HepG2 (cell line): ENCODE data around the gene PPIL6. TPM values are rescaled to one million over a fixed set of nuclear protein-coding genes. Genes with fewer than 3 reads are reported as not detected.

ENCODE experiments used
- ARID5B ChIP-seq: IDR thresholded peaks from 2 replicates; pipeline ENCODE4 v1.4.0; 2020; ENCODE audit warnings: mild to moderate bottlenecking, missing genetic modification reagents
- CAMTA2 ChIP-seq: sonication (generic); formaldehyde crosslinking; IDR thresholded peaks from 2 replicates; pipeline ENCODE4 v1.4.0; 2020; ENCODE audit warnings: mild to moderate bottlenecking, missing genetic modification reagents, borderline replicate concordance
- EHMT2 ChIP-seq: fragments of 200-600 bp; sonication (generic); IDR thresholded peaks from 2 replicates; pipeline ENCODE4 v1.7.0; 2017; ENCODE audit warnings: antibody characterized with exemption, low read depth, low read length, borderline replicate concordance
- FOXC1 ChIP-seq: sonication (generic); formaldehyde crosslinking; IDR thresholded peaks from 2 replicates; pipeline ENCODE4 v1.8.0; 2022; ENCODE audit warnings: mild to moderate bottlenecking, missing genetic modification reagents, borderline replicate concordance
- GTF2F1 ChIP-seq: fragments of 150-350 bp; IDR thresholded peaks from 2 replicates; pipeline ENCODE4 v1.6.1; 2014; ENCODE audit warnings: low read length
- KAT7 ChIP-seq: IDR thresholded peaks from 2 replicates; pipeline ENCODE4 v1.6.1; 2018; ENCODE audit warnings: borderline replicate concordance, missing compliant biosample characterization
- KDM5B ChIP-seq: sonication (generic); formaldehyde crosslinking; IDR thresholded peaks from 2 replicates; pipeline ENCODE4 v1.4.0; 2020; ENCODE audit warnings: missing genetic modification reagents, mild to moderate bottlenecking, borderline replicate concordance
- MAFK ChIP-seq, 2 experiments: IDR thresholded peaks in 1 of 2; conservative IDR thresholded peaks in 1 of 2; 2 replicates each; pipeline ENCODE4 v1.6.1; 2011; ENCODE audit warnings: improper control_type of control experiment in 2 of 2, low read length in 2 of 2
- MEIS2 ChIP-seq: sonication (generic); formaldehyde crosslinking; IDR thresholded peaks from 2 replicates; pipeline ENCODE4 v1.9.0; 2021; ENCODE audit warnings: mild to moderate bottlenecking, missing genetic modification reagents
- NPAS2 ChIP-seq: sonication (generic); formaldehyde crosslinking; IDR thresholded peaks from 2 replicates; pipeline ENCODE4 v1.8.0; 2022; ENCODE audit warnings: mild to moderate bottlenecking, missing genetic modification reagents, borderline replicate concordance
- PCBP1 ChIP-seq: fragments of 200-400 bp; formaldehyde crosslinking; IDR thresholded peaks from 2 replicates; pipeline ENCODE4 v1.6.1; 2017; ENCODE audit warnings: mild to moderate bottlenecking, low read depth, low read length, borderline replicate concordance
- PHF5A ChIP-seq: IDR thresholded peaks from one replicate; pipeline ENCODE4 v1.6.1; 2018; ENCODE audit warnings: low read depth, missing genetic modification reagents; ENCODE audit not compliant: unreplicated experiment
- TFDP2 ChIP-seq: sonication (generic); formaldehyde crosslinking; IDR thresholded peaks from 2 replicates; pipeline ENCODE4 v1.4.0; 2020; ENCODE audit warnings: missing genetic modification reagents
- TOPORS ChIP-seq: sonication (generic); formaldehyde crosslinking; IDR thresholded peaks from 2 replicates; pipeline ENCODE4 v1.8.0; 2023; ENCODE audit warnings: mild to moderate bottlenecking, missing genetic modification reagents
- ZFP36L1 ChIP-seq: sonication (generic); formaldehyde crosslinking; IDR thresholded peaks from 2 replicates; pipeline ENCODE4 v1.8.0; 2022; ENCODE audit warnings: mild to moderate bottlenecking, missing genetic modification reagents, moderate library complexity
- ZNF263 ChIP-seq: sonication (generic); formaldehyde crosslinking; IDR thresholded peaks from 2 replicates; pipeline ENCODE4 v1.4.0; 2020; ENCODE audit warnings: missing genetic modification reagents
- ZNF296 ChIP-seq: sonication (generic); formaldehyde crosslinking; conservative IDR thresholded peaks from 2 replicates; pipeline ENCODE4 v1.5.0; 2020; ENCODE audit warnings: mild to moderate bottlenecking, missing genetic modification reagents
- ZNF468 ChIP-seq: sonication (generic); formaldehyde crosslinking; IDR thresholded peaks from 2 replicates; pipeline ENCODE4 v1.8.0; 2022; ENCODE audit warnings: mild to moderate bottlenecking, moderate library complexity, missing genetic modification reagents
- ZNF484 ChIP-seq: sonication (generic); formaldehyde crosslinking; IDR thresholded peaks from 2 replicates; pipeline ENCODE4 v1.5.1; 2020; ENCODE audit warnings: mild to moderate bottlenecking, low read depth, missing genetic modification reagents, borderline replicate concordance
- ZNF768 ChIP-seq: sonication (generic); formaldehyde crosslinking; IDR thresholded peaks from 2 replicates; pipeline ENCODE4 v1.4.0; 2020; ENCODE audit warnings: missing genetic modification reagents
- ZNF781 ChIP-seq: sonication (generic); formaldehyde crosslinking; IDR thresholded peaks from 2 replicates; pipeline ENCODE4 v1.5.1; 2020; ENCODE audit warnings: borderline replicate concordance, mild to moderate bottlenecking, missing genetic modification reagents; ENCODE audit errors: not compliant biosample characterization
- polyA plus RNA-seq, 8 experiments: library from polyadenylated mRNA; depleted of rRNA in 3 of 8; stranded (reverse) in 7 of 8; unstranded in 1 of 8; fragments of >200 nt; fragmentation: Illumina TruSeq in 4 of 8; extraction: Trizol in 4 of 8; gene quantifications; 2 replicates each; pipeline versions ENCODE4 v1.2.1 to v1.2.3, GENCODE V29; 2011 to 2016; ENCODE audit warnings: low read depth in 4 of 8, missing spikeins in 1 of 8, mixed read lengths in 1 of 8; ENCODE audit not compliant: insufficient read depth in 1 of 8
- total RNA-seq, 5 experiments: library from RNA; depleted of rRNA; stranded (reverse); fragments of >200 nt; fragmentation: Illumina TruSeq; extraction: Trizol; gene quantifications; 2 replicates each; pipeline ENCODE4 v1.2.3, GENCODE V29; 2016; ENCODE audit warnings: low read depth in 1 of 5
- TF ChIP-seq, protein P1 (sequence below): IDR thresholded peaks from 2 replicates; pipeline ENCODE4 v1.6.1; 2016; ENCODE audit warnings: missing genetic modification reagents, missing compliant biosample characterization

The PPIL6 gene
- total and polyA plus RNA-seq, 2 of the 13 experiments (the other 11 are each of a cell fraction or from before 2014, with no cell fraction given), result 0.22 to 0.46 TPM

- no peak for TF ChIP-seq ZNF468 (CRISPR knock-in tag)
- TF ChIP-seq TFDP2 (CRISPR knock-in tag), result peak; percentile 26; the same call in 1 of the 2 replicates
- peak; percentile 22; the same call in 1 of the 2 replicates for TF ChIP-seq ARID5B (CRISPR knock-in tag)
- no peak for TF ChIP-seq ZNF296 (CRISPR knock-in tag)
- TF ChIP-seq ZNF768 (CRISPR knock-in tag), result 0 out of 2 replicates have a peak, but pooled peaks have one; percentile 52
- no peak for TF ChIP-seq ZNF484
- TF ChIP-seq FOXC1 (CRISPR knock-in tag), result 0 out of 2 replicates have a peak, but pooled peaks have one; percentile 47
- no peak for TF ChIP-seq ZFP36L1 (CRISPR knock-in tag)
- TF ChIP-seq, protein P1, sequence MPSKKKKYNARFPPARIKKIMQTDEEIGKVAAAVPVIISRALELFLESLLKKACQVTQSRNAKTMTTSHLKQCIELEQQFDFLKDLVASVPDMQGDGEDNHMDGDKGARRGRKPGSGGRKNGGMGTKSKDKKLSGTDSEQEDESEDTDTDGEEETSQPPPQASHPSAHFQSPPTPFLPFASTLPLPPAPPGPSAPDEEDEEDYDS (CRISPR knock-in tag), result no peak
- TF ChIP-seq PHF5A (CRISPR knock-in tag), result no peak
- no peak for TF ChIP-seq PCBP1
- no peak for TF ChIP-seq NPAS2 (CRISPR knock-in tag)
- TF ChIP-seq KDM5B (CRISPR knock-in tag), result peak; percentile 73; the same call in 1 of the 2 replicates
- TF ChIP-seq ZNF263 (CRISPR knock-in tag), result no peak
- TF ChIP-seq GTF2F1, result no peak
- no peak for TF ChIP-seq TOPORS (CRISPR knock-in tag)
- TF ChIP-seq MEIS2 (CRISPR knock-in tag), result 0 out of 2 replicates have a peak, but pooled peaks have one; percentile 37
- TF ChIP-seq KAT7 (CRISPR knock-in tag), result peak; percentile 69; the same call in 1 of the 2 replicates
- no peak for TF ChIP-seq MAFK (conservative IDR thresholded peaks at IDR 0.05 in 1 of 2, IDR thresholded peaks at IDR 0.05 in 1 of 2; ENCODE audit: low read length in 2 of 2)
- no peak for TF ChIP-seq CAMTA2 (CRISPR knock-in tag)
- no peak for TF ChIP-seq ZNF781 (CRISPR knock-in tag)
- no peak for TF ChIP-seq EHMT2
Measured at GRCh38 chr6:109440331-109441068, at the start of gene PPIL6, which contains the start of gene SMPD2 (continued).
